Parathyroid adenoma (tissue), 2 donors: ENCODE data around the gene GALNT15.

Experiments
- H2AFZ ChIP-seq: fragments of 300-600 bp; sonication (generic); one replicate; pipeline ENCODE4 v1.7.0; 2017; ENCODE audit warnings: antibody characterized with exemption, mild to moderate bottlenecking
- H3K27ac ChIP-seq: fragments of 300-600 bp; sonication (generic); one replicate; pipeline ENCODE4 v1.7.0; 2017
- H3K27me3 ChIP-seq: fragments of 300-600 bp; sonication (generic); one replicate; pipeline ENCODE4 v1.7.0; 2017; ENCODE audit warnings: low read length; ENCODE audit not compliant: control insufficient read depth, insufficient read depth
- H3K36me3 ChIP-seq: fragments of 300-600 bp; sonication (generic); one replicate; pipeline ENCODE4 v1.7.0; 2017; ENCODE audit warnings: low read length; ENCODE audit not compliant: control insufficient read depth, insufficient read depth
- H3K4me1 ChIP-seq: fragments of 300-600 bp; sonication (generic); one replicate; pipeline ENCODE4 v1.7.0; 2017; ENCODE audit warnings: control low read depth
- H3K4me2 ChIP-seq: fragments of 300-600 bp; sonication (generic); one replicate; pipeline ENCODE4 v1.7.0; 2017; ENCODE audit warnings: low read length
- H3K4me3 ChIP-seq: fragments of 300-600 bp; sonication (generic); one replicate; pipeline ENCODE4 v1.7.0; 2017; ENCODE audit warnings: low read depth, low read length
- H3K79me2 ChIP-seq: fragments of 300-600 bp; sonication (generic); one replicate; pipeline ENCODE4 v1.7.0; 2017; ENCODE audit warnings: control low read depth
- H3K9ac ChIP-seq: fragments of 300-600 bp; sonication (generic); one replicate; pipeline ENCODE4 v1.7.0; 2017; ENCODE audit warnings: mild to moderate bottlenecking
- H3K9me3 ChIP-seq: fragments of 300-600 bp; sonication (generic); one replicate; pipeline ENCODE4 v1.7.0; 2017; ENCODE audit warnings: low read length; ENCODE audit not compliant: control insufficient read depth
- TF ChIP-seq, protein P1 (sequence below): fragments of 300-600 bp; sonication (generic); IDR thresholded peaks from one replicate; pipeline ENCODE4 v1.7.0; 2017; ENCODE audit warnings: antibody characterized with exemption, mild to moderate bottlenecking
- donor health status: primary hyperparathyroidism.

Gene GALNT15

DNA sequence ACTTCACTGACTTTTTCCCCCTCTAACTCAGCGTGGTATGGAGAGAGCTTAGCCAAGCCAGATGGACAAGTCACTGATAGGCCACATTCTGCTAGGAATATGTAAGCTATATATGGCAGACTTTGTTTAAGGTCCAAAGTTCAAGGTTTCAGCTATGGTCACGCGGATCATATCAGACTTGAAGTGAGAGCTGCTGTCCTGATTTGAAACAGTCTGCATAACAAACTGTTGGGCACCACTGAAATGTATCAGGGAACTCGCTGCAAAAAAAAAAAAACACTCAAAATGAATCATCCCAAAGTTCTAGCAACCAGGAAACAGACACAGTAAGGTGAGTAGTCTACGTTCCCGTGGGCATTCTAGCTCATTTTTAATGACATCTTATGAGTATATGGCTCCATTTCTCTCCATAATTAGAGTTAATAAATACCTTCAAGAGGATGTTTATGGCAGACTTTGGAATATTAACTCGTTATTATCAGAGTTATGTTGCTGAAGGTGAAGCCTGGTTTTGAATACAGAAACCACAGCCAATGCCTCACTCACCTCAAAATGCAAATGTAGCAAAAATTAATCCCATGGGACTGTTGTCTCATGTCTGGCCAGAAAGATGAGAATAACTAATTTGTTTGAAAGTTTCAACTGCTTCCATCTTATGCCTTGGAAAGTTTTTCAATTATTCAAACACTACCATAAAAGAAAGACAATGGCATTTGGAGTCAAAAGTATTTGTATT lies 77.9 kb downstream of the GALNT15 start:
- H3K9ac ChIP-seq = no peak overlapping the region
- no peak overlapping the region for H3K27ac ChIP-seq
- H3K4me2 ChIP-seq = no peak overlapping the region
- no peaks in the 10 kb centered on the region for H3K27me3 ChIP-seq
- H3K36me3 ChIP-seq = no peaks in the 10 kb centered on the region
- no peak overlapping the region for H3K4me3 ChIP-seq
- H2AFZ ChIP-seq = no peak overlapping the region
- no peaks in the 10 kb centered on the region for H3K9me3 ChIP-seq
- H3K4me1 ChIP-seq = no peaks in the 10 kb centered on the region
- no peaks in the 10 kb centered on the region for H3K79me2 ChIP-seq
- TF ChIP-seq, protein P1, sequence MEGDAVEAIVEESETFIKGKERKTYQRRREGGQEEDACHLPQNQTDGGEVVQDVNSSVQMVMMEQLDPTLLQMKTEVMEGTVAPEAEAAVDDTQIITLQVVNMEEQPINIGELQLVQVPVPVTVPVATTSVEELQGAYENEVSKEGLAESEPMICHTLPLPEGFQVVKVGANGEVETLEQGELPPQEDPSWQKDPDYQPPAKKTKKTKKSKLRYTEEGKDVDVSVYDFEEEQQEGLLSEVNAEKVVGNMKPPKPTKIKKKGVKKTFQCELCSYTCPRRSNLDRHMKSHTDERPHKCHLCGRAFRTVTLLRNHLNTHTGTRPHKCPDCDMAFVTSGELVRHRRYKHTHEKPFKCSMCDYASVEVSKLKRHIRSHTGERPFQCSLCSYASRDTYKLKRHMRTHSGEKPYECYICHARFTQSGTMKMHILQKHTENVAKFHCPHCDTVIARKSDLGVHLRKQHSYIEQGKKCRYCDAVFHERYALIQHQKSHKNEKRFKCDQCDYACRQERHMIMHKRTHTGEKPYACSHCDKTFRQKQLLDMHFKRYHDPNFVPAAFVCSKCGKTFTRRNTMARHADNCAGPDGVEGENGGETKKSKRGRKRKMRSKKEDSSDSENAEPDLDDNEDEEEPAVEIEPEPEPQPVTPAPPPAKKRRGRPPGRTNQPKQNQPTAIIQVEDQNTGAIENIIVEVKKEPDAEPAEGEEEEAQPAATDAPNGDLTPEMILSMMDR = no peak

DNA sequence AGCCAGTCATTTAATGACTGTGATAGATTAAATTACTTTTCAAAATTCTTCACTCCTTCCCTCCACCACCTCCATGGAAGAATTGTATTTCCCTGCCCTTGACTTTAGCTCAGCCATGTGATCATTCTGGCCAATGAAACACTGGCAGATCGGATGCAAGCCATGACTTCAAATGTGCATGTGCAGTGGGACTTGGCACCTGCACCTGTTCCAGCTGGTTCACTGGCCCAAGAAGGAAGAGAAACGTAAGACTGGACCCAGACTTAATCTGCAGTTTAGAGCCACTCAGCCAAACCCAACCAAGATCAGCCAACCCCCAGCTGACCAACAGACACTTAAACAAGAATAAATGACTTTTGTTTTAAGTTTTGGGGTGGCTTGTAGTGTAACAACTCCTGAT lies 78.5 kb downstream of the GALNT15 start:
- Histone ChIP-seq H2AFZ (no peak overlapping the region), H3K27me3 (no peaks in the 10 kb centered on the region), H3K9ac (no peak overlapping the region), H3K79me2 (no peaks in the 10 kb centered on the region), H3K4me1 (no peaks in the 10 kb centered on the region), H3K36me3 (no peaks in the 10 kb centered on the region), H3K4me3 (no peak overlapping the region), H3K27ac (no peak overlapping the region), H3K9me3 (no peaks in the 10 kb centered on the region), H3K4me2 (no peak overlapping the region)
- TF ChIP-seq, protein P1 = no peak

DNA sequence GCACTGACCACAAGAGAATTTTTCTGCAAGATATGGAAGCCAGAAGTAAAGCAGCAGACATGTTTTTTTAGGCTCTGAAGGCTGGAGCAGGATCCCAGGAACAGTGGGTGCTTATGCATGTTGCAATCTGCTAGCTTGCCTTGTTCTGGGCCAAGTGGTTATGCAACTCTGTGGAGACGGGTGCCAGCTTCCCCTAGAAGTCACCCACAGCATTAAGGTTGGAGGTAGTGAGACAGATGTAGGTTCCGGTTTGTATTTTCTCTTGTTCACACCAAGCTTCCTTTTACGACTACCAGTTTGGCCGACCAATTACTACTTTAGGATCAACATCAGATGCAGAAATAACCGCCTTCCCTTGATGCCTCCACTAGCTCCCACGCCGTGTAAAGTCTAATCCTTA lies 79.1 kb downstream of the GALNT15 start:
- Histone ChIP-seq H3K36me3 (no peaks in the 10 kb centered on the region), H3K79me2 (no peaks in the 10 kb centered on the region), H3K9ac (no peak overlapping the region), H2AFZ (no peak overlapping the region), H3K4me2 (no peak overlapping the region), H3K4me3 (no peak overlapping the region), H3K27me3 (no peaks in the 10 kb centered on the region), H3K9me3 (no peaks in the 10 kb centered on the region), H3K27ac (no peak overlapping the region), H3K4me1 (no peaks in the 10 kb centered on the region)
- TF ChIP-seq, protein P1 = no peak

DNA sequence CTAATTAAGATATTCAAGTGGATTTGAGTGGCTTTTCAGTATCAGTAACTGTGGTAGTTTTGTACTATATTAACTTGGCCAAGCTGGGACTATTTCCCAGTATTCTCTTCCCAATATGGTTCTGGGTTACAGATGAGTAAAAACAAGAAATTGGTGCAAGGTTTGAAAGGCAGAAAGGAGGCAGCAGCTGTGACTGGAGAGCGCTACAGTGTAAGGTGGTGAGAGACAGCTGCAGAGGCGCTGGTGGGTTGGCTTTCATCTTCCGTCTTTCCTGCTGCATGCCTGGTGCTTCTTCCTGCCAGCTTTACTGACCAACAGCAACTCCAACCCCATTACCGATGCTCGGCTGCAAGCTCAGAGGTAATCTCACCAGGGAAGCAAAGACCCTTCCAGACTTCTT lies 80.4 kb downstream of the GALNT15 start:
- Histone ChIP-seq H3K27me3 (no peaks in the 10 kb centered on the region), H3K4me2 (no peak overlapping the region), H3K4me1 (no peaks in the 10 kb centered on the region), H3K9ac (no peak overlapping the region), H3K4me3 (no peak overlapping the region), H3K27ac (no peak overlapping the region), H3K36me3 (no peaks in the 10 kb centered on the region), H3K79me2 (no peaks in the 10 kb centered on the region), H2AFZ (no peak overlapping the region), H3K9me3 (no peaks in the 10 kb centered on the region)
- TF ChIP-seq, protein P1 = no peak

DNA sequence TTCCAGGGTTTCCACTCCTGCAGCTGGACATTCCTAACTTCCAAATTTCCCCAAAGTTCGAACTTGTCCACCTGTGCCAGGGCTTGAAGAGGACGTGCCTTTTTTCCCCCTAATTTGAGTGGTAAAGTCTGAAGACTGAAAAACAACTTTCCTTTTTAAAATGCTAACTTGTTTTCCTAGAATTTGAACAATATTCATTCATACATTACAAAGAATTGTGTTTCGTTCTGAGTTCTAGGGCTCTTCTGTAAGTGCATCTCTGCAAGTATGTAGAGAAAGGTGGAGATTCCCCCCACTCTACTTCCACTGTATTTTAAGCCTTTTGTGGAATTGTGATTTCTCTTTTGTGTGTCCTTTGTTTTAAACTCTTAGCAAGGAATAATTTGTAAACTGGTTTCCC lies 80.8 kb downstream of the GALNT15 start:
- H3K36me3 ChIP-seq = no peaks in the 10 kb centered on the region
- H3K9me3 ChIP-seq = no peaks in the 10 kb centered on the region
- no peak overlapping the region for H2AFZ ChIP-seq
- H3K79me2 ChIP-seq = no peaks in the 10 kb centered on the region
- H3K4me2 ChIP-seq = no peak overlapping the region
- no peak overlapping the region for H3K4me3 ChIP-seq
- H3K4me1 ChIP-seq = no peaks in the 10 kb centered on the region
- no peak overlapping the region for H3K27ac ChIP-seq
- H3K9ac ChIP-seq = no peak overlapping the region
- H3K27me3 ChIP-seq = no peaks in the 10 kb centered on the region
- TF ChIP-seq, protein P1 = no peak
